GM19328 (cell line): ENCODE measurements around the gene IER2.
"Not testable (repeated sequence)": the region's sequence is repeated elsewhere in the genome, so short reads cannot be mapped to it uniquely, and the experiment has no call there.

Experiments
- ATAC-seq: cut with Tn5 transposase; IDR thresholded peaks from one replicate; pipeline ENCODE4 v1.9.1; 2021; ENCODE audit warnings: mild to moderate bottlenecking, moderate library complexity; ENCODE audit not compliant: unreplicated experiment

Gene IER2

DNA sequence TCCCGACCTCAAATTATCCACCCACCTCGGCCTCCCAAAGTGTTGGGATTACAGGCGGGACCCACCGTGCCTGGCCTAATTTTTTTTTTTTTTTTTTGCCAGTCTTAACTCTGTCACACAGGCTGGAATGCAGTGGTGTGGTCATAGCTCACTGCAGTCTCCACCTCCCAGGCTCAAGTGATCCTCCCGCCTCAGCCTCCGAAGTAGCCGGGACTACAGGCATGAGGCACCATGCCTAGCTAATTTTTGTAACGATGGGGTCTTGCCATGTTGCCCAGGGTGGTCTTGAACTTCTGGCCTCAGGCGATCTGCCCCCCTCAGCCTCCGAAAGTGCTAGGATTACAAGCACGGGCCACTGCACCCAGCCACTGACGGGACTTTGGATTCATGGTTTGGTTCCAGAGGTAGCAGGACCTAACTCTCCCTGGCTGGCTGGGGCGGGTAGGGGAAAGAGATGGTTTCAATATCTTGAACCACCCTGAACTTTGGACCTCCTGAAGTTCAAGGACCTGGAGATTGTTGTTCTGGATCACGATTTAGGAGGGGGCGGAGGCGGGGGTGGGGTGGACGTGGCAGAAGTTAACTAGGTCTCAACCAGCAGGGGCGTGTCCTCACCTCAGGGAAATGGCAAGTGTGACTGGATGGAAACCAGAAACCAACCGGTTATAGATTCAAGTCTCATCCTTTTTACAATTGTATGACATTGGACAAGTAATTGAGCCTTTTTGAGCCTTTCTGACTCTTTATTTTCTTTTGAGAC is 40.8 kb downstream of the IER2 start:
- ATAC-seq: no peak

DNA sequence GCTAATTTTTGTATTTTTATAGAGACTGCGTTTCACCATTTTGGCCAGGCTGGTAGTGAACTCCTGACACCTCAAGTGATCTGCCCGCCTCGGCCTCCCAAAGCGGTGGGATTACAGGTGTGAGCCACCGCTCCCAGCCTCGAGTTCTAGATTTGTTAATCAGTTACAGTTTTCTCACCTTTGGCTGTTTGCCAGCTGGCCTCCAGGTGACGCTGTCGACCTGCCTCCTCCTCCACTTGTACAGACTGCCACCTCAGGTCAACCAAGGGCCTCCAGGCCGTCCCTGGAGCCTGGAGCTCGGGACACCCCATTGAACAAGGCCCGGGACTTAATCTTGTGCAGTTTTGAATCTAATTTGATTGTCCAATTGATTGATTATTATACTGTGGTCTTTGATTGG is 45.5 kb downstream of the IER2 start:
- no peak for ATAC-seq

GRCh38 chr19:13198634-13199033 is 48.4 kb downstream of the IER2 start:
- ATAC-seq: no peak

- not testable (repeated sequence) for ATAC-seq
Measured at GRCh38 chr19:13202112-13202511, 51.9 kb downstream of the IER2 start.
